Hematopoietic multipotent progenitor cell treated with erythropoietin and hydrocortisone succinate and interleukin-3 and kit ligand, for 17 days (in vitro differentiated cells): ENCODE results near the gene CMSS1.

Source experiments
- DNase-seq: peaks from one replicate; pipeline ENCODE4 v3.0.0-alpha.2; 2015; ENCODE audit warnings: low spot score

CMSS1 gene

DNA sequence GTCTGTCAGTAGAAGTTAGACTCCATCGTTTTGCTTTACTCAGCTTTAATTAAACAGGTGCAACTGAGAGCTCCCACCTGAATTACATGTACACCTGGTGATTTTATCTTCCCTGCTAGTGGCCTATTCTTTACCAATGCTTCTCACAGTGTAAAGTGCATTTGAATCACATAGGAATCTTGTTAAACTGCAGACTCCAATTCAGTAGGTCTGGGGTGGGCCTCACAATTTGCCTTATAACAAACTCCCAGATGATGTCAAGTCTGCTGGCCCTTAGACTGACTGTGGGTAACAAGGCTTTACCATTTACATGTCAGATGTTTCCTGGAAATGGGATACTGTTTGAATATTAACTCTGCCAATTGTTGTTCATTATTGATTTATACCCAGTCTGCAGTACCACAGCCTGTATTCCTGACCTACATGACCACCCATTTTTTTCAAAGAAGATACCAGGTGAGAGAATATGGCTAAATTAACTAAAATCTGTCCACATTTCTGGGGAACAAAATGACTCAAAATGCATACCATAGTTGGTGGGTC, 37.2 kb downstream of the CMSS1 start:
- no peak for DNase-seq

DNA sequence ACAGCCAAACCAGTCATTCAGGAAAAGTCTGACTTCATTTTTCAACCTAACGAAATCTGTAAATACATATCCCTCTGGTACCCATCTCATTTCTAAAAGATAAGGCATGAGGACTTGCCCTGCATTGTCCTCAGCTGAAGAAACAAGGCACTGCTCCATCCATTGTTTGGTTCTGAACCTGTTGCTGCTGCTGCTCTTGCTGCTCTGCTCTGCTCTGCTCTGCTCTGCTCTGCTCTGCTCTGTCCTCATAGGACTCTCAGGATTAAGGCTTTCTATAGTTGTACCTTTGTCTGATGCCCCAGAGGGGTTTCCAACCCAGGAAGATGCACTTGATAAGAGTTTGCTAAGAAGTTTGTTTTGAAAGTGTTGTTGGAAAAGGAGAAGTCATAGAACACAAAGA, 38.2 kb downstream of the CMSS1 start:
- no peak for DNase-seq

- DNase-seq, result no peak
These were observed 39.0 kb downstream of the CMSS1 start for GRCh38 chr3:99856437-99857220.

- DNase-seq, result no peak
These were observed 39.6 kb downstream of the CMSS1 start for GRCh38 chr3:99857278-99857677.

GRCh38 chr3:99858469-99858868, 40.8 kb downstream of the CMSS1 start:
- DNase-seq, result no peak

GRCh38 chr3:99859825-99860224, 42.2 kb downstream of the CMSS1 start:
- DNase-seq, result no peak

- DNase-seq, result no peak
These were observed 43.6 kb downstream of the CMSS1 start for GRCh38 chr3:99861216-99861615.

- DNase-seq, result no peak
These were observed 44.5 kb downstream of the CMSS1 start for GRCh38 chr3:99862208-99862607.

- no peak for DNase-seq
These were observed 45.3 kb downstream of the CMSS1 start for GRCh38 chr3:99863002-99863401.

DNA sequence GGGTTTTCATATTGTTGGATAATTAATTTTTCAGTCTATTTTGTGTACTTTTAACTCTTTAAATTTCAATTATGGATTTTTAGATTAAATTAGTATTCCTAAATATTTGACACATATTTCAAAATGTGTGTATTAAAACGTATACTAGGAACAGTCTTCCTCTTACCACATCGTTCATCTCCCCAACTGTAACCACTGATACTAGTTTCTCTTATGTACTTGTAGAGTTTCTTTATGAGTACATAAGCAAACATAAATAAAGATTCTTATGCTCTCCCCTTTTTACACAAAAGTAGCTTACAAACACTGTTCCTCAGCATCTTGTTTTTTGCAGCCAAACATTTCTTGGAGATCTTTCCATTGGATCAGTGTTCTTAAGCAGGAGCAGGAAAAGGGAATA, 45.9 kb downstream of the CMSS1 start:
- DNase-seq, result no peak

DNA sequence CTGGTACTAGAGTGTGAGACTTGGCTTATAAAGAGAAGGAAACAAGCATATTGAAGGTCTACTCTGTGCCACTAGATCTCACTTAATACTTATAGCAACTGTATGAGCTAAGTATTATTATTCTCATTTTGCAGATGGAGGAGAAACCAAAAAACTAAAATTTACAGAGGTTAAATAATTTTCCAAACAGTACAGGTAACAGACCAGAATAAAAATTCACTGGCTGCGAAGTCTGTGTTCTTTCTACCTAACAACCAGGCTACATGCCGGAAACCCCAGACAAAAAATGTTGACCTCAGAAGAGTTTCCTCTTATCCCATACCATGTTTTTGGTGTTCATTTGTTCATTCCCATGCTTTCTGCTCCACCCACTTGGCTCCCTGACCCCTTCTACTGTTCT, 46.6 kb downstream of the CMSS1 start:
- no peak for DNase-seq

DNA sequence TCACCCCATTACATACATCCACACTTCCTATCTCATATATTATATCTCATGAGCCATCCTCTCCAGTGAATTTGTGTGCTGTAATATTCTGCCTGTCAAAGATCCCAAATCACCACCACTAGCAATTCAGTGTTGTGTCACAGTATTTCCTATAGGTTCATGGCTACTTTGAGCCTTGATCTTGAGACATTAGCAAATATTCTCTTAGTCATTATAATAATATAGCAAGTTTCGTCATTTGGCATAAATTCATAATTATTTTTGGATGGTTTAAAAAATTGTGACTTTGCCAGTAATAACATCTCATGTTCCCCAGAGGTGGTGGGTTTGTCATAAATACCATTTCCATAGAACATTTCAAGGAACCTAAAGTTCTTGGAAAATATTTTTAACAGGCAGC, 47.7 kb downstream of the CMSS1 start:
- DNase-seq, result no peak

GRCh38 chr3:99866261-99866761, 48.6 kb downstream of the CMSS1 start:
- no peak for DNase-seq

DNA sequence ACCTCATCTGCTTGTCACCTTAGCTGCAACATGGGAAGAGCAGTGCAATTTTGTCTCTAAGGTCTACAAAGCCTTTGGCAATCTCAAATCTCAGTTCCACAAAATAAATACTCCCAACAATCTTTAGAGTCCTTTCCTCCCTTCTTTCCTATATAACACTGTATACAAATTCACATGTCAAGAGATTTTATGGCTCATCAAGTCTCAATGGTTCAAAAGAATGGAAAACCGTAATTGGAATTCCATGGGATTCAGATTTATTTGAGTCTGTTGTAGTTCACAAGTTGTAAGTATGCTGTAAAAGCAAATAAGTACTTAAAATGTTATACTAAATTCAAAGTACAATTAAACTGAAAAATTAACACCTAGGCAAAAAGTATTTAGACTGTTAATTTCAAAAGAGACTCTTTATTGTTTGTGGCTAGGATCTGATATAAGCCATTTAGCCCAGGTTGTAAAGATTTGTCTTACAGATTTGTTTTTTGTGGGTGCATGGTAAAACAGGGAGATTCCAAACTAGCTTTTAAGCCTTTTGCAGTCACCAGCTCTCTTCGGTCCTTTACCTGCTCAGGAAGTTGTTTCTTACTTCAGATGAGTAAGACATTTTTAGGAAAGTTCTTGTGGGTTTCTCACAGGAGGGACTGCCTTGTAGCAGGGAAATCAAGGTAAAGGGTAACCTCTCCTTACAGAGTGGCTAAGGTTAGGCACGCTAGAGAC, 50.1 kb downstream of the CMSS1 start:
- DNase-seq, result no peak

DNA sequence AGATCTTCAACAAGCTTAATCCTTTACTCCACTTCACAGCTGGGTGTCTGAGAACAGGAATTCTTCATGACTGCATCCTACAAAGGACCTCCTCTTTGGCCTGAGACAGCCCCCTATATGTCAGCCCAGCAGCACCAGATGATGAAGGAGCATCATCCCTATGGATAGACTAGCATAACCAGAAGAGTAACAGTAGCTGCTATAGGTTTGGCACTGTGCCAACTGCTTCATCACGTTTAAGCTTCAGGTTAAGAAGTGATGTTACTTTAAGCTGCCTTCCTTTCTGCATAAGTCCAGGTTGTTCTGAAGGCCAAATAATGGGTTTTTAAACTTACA, 50.6 kb downstream of the CMSS1 start:
- DNase-seq, result peak; percentile 68

GRCh38 chr3:99869621-99870020, 52.0 kb downstream of the CMSS1 start:
- no peak for DNase-seq

DNA sequence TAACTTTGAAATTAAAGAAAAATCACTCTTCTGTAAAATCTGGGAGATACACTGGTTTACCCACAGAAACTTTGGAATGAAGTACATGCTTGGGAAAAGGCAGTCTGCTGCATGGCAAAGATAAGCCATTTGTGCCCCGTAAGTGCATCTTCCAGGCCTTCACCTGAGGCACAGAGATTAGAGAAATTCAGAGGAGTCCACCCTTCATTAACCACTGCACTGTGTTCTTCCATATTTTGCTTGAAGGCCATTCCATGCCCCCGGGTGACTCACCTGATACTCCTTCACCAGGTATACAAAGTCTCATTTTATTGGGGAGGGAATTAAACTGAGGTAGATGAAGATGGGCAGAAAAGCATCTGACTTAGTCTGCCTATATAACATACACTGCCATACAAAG, 53.0 kb downstream of the CMSS1 start:
- DNase-seq, result no peak

- DNase-seq, result no peak
These were observed 53.8 kb downstream of the CMSS1 start for GRCh38 chr3:99871231-99872045.

- DNase-seq, result no peak
These were observed 55.2 kb downstream of the CMSS1 start for GRCh38 chr3:99872923-99873254.

GRCh38 chr3:99873269-99874102, 55.8 kb downstream of the CMSS1 start:
- DNase-seq, result no peak

DNA sequence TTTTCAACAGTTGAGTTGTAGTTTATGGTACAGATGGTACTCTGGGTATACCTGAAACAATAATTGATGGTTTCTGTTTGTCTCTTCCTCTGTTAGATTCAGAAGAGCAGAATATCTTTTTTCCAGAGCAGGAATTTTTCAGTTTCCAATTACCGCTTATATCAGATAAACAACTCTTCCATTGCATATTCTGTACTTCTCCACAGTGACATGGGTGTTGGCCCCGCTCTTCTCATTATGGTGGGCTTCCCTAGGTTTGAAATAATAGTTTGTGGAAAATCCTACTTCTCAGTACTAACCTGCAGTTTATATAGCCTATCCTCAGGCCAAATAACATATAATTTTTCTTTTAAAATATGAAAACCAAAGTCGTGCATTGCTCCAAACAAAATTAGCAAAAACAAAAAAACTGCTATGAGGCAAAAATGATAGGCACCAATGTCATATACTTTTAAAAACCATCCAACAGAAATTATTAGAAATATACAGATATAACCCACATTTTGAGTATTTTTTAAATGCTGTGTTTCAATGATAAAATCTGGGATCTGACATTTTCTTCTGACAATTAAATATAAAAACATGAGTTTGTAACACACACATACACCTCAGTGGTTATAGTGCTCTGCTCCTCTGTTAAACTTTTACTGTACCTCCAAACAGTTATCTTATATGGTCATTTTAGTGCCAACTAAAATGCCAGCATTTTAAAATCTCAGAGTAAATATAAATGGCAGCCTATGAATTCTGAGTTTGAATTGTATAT, 56.8 kb downstream of the CMSS1 start:
- DNase-seq, result no peak
